WTC11 (cell line): ENCODE data around the gene MICAL3.

Source experiments
- CREM ChIP-seq: sonication (generic); formaldehyde crosslinking; IDR thresholded peaks from 2 replicates; pipeline ENCODE4 v1.8.1; 2022; ENCODE audit warnings: mild to moderate bottlenecking, missing genetic modification reagents, moderate library complexity
- CTCF ChIP-seq: fragments of 200-600 bp; IDR thresholded peaks from 2 replicates; pipeline ENCODE4 v1.8.0; 2022; ENCODE audit warnings: antibody characterized with exemption
- ESRRA ChIP-seq: sonication (generic); formaldehyde crosslinking; IDR thresholded peaks from 2 replicates; pipeline ENCODE4 v1.8.1; 2022; ENCODE audit warnings: mild to moderate bottlenecking, missing genetic modification reagents, borderline replicate concordance
- ETV6 ChIP-seq: sonication (generic); formaldehyde crosslinking; IDR thresholded peaks from 2 replicates; pipeline ENCODE4 v1.8.1; 2022; ENCODE audit warnings: mild to moderate bottlenecking, missing genetic modification reagents
- FOXP1 ChIP-seq: sonication (generic); formaldehyde crosslinking; IDR thresholded peaks from 2 replicates; pipeline ENCODE4 v1.8.0; 2022; ENCODE audit warnings: missing genetic modification reagents, mild to moderate bottlenecking, moderate library complexity, borderline replicate concordance
- FOXP4 ChIP-seq: sonication (generic); formaldehyde crosslinking; IDR thresholded peaks from 2 replicates; pipeline ENCODE4 v1.8.0; 2022; ENCODE audit warnings: mild to moderate bottlenecking, missing genetic modification reagents
- JAZF1 ChIP-seq: fragments of 250-450 bp; sonication (Bioruptor Pico); IDR thresholded peaks from 2 replicates; pipeline ENCODE4 v1.9.0; 2021; ENCODE audit warnings: moderate library complexity, mild to moderate bottlenecking, inconsistent platforms
- MAX ChIP-seq: sonication (generic); formaldehyde crosslinking; IDR thresholded peaks from 2 replicates; pipeline ENCODE4 v1.8.0; 2022; ENCODE audit warnings: mild to moderate bottlenecking, missing genetic modification reagents
- USF1 ChIP-seq: sonication (generic); formaldehyde crosslinking; IDR thresholded peaks from 2 replicates; pipeline ENCODE4 v1.8.0; 2022; ENCODE audit warnings: mild to moderate bottlenecking, missing genetic modification reagents

- TF ChIP-seq ETV6 (no peak), CTCF (no peak), MAX (no peak), USF1 (CRISPR knock-in tag) (no peak), CREM (CRISPR knock-in tag) (no peak), JAZF1 (no peak), FOXP1 (no peak), FOXP4 (CRISPR knock-in tag) (no peak), ESRRA (CRISPR knock-in tag) (no peak)
These were observed 189.1 kb downstream of the MICAL3 start for GRCh38 chr22:17835256-17835655.
